Fibroblast of lung (primary cell): ENCODE measurements around the gene HPX.

ENCODE experiments used
- EZH2 ChIP-seq: IDR thresholded peaks from 2 replicates; pipeline ENCODE4 v1.5.1; 2012; ENCODE audit warnings: low read length, control low read depth, mild to moderate bottlenecking; ENCODE audit errors: missing control alignments
- TF ChIP-seq, protein P1 (sequence below), 2 donors: IDR thresholded peaks in 1 of 2; conservative IDR thresholded peaks in 1 of 2; 1 replicate in 1 of 2; 2 replicates in 1 of 2; pipeline ENCODE4 v1.5.1; 2011 to 2012; ENCODE audit warnings: low read length in 2 of 2, control low read depth in 1 of 2, inconsistent platforms in 1 of 2, low read depth in 1 of 2, mild to moderate bottlenecking in 1 of 2

DNA sequence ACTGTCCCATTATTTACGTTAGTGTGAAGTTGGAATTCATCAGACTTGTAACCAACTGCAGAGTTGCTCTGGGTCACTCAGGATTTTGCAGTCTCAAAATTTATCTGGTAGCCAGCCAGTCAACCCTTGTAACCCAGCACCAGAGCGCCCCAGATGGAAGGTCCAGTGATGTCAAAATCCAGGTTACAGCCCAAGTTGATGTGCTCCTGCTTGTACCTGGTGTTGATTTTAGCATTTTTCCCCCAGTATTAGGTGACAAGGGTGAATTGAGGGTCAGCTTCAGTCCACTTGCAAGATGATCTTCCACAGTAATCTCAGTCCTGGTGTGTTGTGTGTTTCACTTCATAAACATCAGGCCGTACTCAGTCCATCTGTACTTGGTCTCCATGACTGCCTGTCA lies 48.0 kb upstream of the HPX start:
- TF ChIP-seq, protein P1, sequence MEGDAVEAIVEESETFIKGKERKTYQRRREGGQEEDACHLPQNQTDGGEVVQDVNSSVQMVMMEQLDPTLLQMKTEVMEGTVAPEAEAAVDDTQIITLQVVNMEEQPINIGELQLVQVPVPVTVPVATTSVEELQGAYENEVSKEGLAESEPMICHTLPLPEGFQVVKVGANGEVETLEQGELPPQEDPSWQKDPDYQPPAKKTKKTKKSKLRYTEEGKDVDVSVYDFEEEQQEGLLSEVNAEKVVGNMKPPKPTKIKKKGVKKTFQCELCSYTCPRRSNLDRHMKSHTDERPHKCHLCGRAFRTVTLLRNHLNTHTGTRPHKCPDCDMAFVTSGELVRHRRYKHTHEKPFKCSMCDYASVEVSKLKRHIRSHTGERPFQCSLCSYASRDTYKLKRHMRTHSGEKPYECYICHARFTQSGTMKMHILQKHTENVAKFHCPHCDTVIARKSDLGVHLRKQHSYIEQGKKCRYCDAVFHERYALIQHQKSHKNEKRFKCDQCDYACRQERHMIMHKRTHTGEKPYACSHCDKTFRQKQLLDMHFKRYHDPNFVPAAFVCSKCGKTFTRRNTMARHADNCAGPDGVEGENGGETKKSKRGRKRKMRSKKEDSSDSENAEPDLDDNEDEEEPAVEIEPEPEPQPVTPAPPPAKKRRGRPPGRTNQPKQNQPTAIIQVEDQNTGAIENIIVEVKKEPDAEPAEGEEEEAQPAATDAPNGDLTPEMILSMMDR (conservative IDR thresholded peaks at IDR 0.05 in 1 of 2, IDR thresholded peaks at IDR 0.05 in 1 of 2; ENCODE audit: low read depth in 1 of 2, low read length in 2 of 2), result no peak
- no peak for TF ChIP-seq EZH2
